HCT116 (cell line): Measurements from ENCODE around the gene TMEM187. TPM values are rescaled to one million over a fixed set of nuclear protein-coding genes. Genes with fewer than 3 reads are reported as not detected.

Experiments
- ATAC-seq: fragments of 200-7000 bp; cut with Tn5 transposase; 2 replicates; pipeline ENCODE4 v1.9.1; 2020; ENCODE audit warnings: mild to moderate bottlenecking, moderate library complexity
- BruUV-seq: library from RNA; stranded (reverse); fragments of 400-500 nt; replicated peaks from 2 replicates; lab custom pipeline; 2021; lab: Mats Ljungman, UMichigan
- CTCF ChIA-PET: fragments of 300-600 bp; sonication (Branson Sonifier 250); formaldehyde crosslinking; loops from one replicate; lab custom pipeline; 2021; ENCODE audit warnings: antibody characterized with exemption; lab: Charles Lee
- POLR2A ChIA-PET: fragments of 300-600, 350-600 bp; sonication (Branson Sonifier 250); formaldehyde crosslinking; loops from one replicate; lab custom pipeline; 2021; ENCODE audit warnings: antibody characterized with exemption; lab: Charles Lee
- RAD21 ChIA-PET, 2 experiments: fragments of 300-600 bp; sonication (Branson Sonifier 250); formaldehyde crosslinking; loops; one replicate each; lab custom pipeline; 2023; ENCODE audit warnings: low total read pairs in 2 of 2; ENCODE audit not compliant: uncharacterized antibody in 2 of 2, unreplicated experiment in 2 of 2, low non-redundant PET in 1 of 2; lab: Charles Lee
- DNase-seq: peaks from one replicate; pipeline ENCODE4 v3.0.0-alpha.2; 2010; ENCODE audit warnings: low read depth, low spot score
- H2AFZ ChIP-seq: fragments of 200-600 bp; shearing (Covaris generic), sonication (generic); 2 replicates; pipeline ENCODE4 v1.6.1; 2017; ENCODE audit warnings: low read depth, mixed run types, mixed read lengths, antibody characterized with exemption, low read length; ENCODE audit not compliant: poor library complexity, severe bottlenecking
- H3K27ac ChIP-seq: 2 replicates; pipeline ENCODE4 v1.5.1; 2012; ENCODE audit warnings: low read depth, low read length
- H3K27me3 ChIP-seq: fragments of 200-600 bp; sonication (generic); 2 replicates; pipeline ENCODE4 v1.6.1; 2016; ENCODE audit warnings: mixed run types, low read length, mixed read lengths; ENCODE audit not compliant: insufficient read depth
- H3K36me3 ChIP-seq, 2 experiments: fragments of 200-500 bp in 1 of 2; fragments of 200-600 bp in 1 of 2; sonication (Bioruptor generic) in 1 of 2; sonication (generic) in 1 of 2; 2 replicates each; pipeline versions ENCODE4 v1.5.1 to v1.6.1; 2014 to 2016; ENCODE audit warnings: low read length in 2 of 2, inconsistent platforms in 1 of 2, mixed read lengths in 1 of 2, mixed run types in 1 of 2; ENCODE audit not compliant: insufficient read depth in 2 of 2, control insufficient read depth in 1 of 2
- H3K4me1 ChIP-seq, 2 experiments: fragments of 200-600 bp in 1 of 2; sonication (generic) in 1 of 2; 2 replicates each; pipeline versions ENCODE4 v1.5.1 to v1.6.1; 2012 to 2017; ENCODE audit warnings: low read length in 2 of 2, inconsistent platforms in 1 of 2, mild to moderate bottlenecking in 1 of 2, mixed read lengths in 1 of 2, mixed run types in 1 of 2, moderate library complexity in 1 of 2; ENCODE audit not compliant: insufficient read depth in 2 of 2, control insufficient read depth in 1 of 2
- H3K4me2 ChIP-seq: fragments of 200-600 bp; sonication (generic); 2 replicates; pipeline ENCODE4 v1.6.1; 2017; ENCODE audit warnings: mixed run types, low read length, mixed read lengths
- H3K4me3 ChIP-seq, 2 experiments: fragments of 200-600 bp in 1 of 2; sonication (generic) in 1 of 2; replicated peaks in 1 of 2; 2 replicates each; pipeline ENCODE4 v1.5.1; 2011 to 2016; ENCODE audit warnings: low read length in 2 of 2, control low read depth in 1 of 2, low read depth in 1 of 2, mild to moderate bottlenecking in 1 of 2, mixed read lengths in 1 of 2, mixed run types in 1 of 2
- H3K79me2 ChIP-seq: fragments of 200-600 bp; sonication (generic); 2 replicates; pipeline ENCODE4 v1.6.1; 2017; ENCODE audit warnings: mild to moderate bottlenecking, mixed run types, low read length, moderate library complexity, mixed read lengths; ENCODE audit not compliant: insufficient read depth
- H3K9ac ChIP-seq: fragments of 200-600 bp; sonication (generic); 2 replicates; pipeline ENCODE4 v1.6.1; 2016; ENCODE audit warnings: low read length, mixed read lengths
- H3K9me2 ChIP-seq: fragments of 200-600 bp; sonication (generic), shearing (Covaris generic); 2 replicates; pipeline ENCODE4 v1.6.1; 2017; ENCODE audit warnings: mixed run types, mild to moderate bottlenecking, moderate library complexity; ENCODE audit not compliant: insufficient read depth
- H3K9me3 ChIP-seq, 2 experiments: fragments of 200-500 bp in 1 of 2; fragments of 200-600 bp in 1 of 2; sonication (Bioruptor generic) in 1 of 2; sonication (generic) in 1 of 2; 2 replicates each; pipeline ENCODE4 v1.6.1; 2014 to 2017; ENCODE audit warnings: low read length in 2 of 2, mixed read lengths in 2 of 2, inconsistent platforms in 1 of 2, low read depth in 1 of 2, mild to moderate bottlenecking in 1 of 2, mixed run types in 1 of 2, moderate library complexity in 1 of 2; ENCODE audit not compliant: control insufficient read depth in 1 of 2, insufficient read depth in 1 of 2
- H4K20me1 ChIP-seq: fragments of 200-600 bp; sonication (generic), shearing (Covaris generic); 2 replicates; pipeline ENCODE4 v1.6.1; 2017; ENCODE audit warnings: mixed run types, mild to moderate bottlenecking, moderate library complexity; ENCODE audit not compliant: insufficient read depth
- CBX3 ChIP-seq: IDR thresholded peaks from 2 replicates; pipeline ENCODE4 v1.6.1; 2012; ENCODE audit warnings: low read depth
- ELF1 ChIP-seq: IDR thresholded peaks from 2 replicates; pipeline ENCODE4 v1.6.1; 2012; ENCODE audit warnings: low read depth, borderline replicate concordance
- FOSL1 ChIP-seq: IDR thresholded peaks from 2 replicates; pipeline ENCODE4 v1.6.1; 2012; ENCODE audit warnings: low read depth
- POLR2A ChIP-seq: IDR thresholded peaks from 2 replicates; pipeline ENCODE4 v1.7.0; 2011; ENCODE audit warnings: borderline replicate concordance; ENCODE audit not compliant: insufficient read depth, insufficient read length; ENCODE audit errors: extremely low read depth
- POLR2AphosphoS5 ChIP-seq: IDR thresholded peaks from 2 replicates; pipeline ENCODE4 v1.6.1; 2011; ENCODE audit warnings: mild to moderate bottlenecking, low read depth, low read length, moderate library complexity
- SIN3A ChIP-seq: IDR thresholded peaks from 2 replicates; pipeline ENCODE4 v1.6.1; 2012; ENCODE audit warnings: low read depth
- SRF ChIP-seq: IDR thresholded peaks from 2 replicates; pipeline ENCODE4 v1.6.1; 2012; ENCODE audit warnings: low read depth
- intact Hi-C: fragments of 100-400 bp; cut with micrococcal nuclease; formaldehyde crosslinking; loops from 2 replicates; pipeline ENCODE4 v1.10.0; 2022
- total RNA-seq: library from RNA; stranded (reverse); gene quantifications from one replicate; pipeline ENCODE4 v1.2.1, GENCODE V29; 2021; ENCODE audit not compliant: unreplicated experiment
- TF ChIP-seq, protein P1 (sequence below): IDR thresholded peaks from 2 replicates; pipeline ENCODE4 v1.6.1; 2011; ENCODE audit warnings: mild to moderate bottlenecking, low read length, moderate library complexity; ENCODE audit not compliant: insufficient replicate concordance; ENCODE audit errors: extremely low read depth
- TF ChIP-seq, protein P2 (sequence below), 3 experiments: fragments of 200-600 bp in 1 of 3; sonication (generic) in 1 of 3; IDR thresholded peaks in 2 of 3; conservative IDR thresholded peaks in 1 of 3; 2 replicates each; pipeline ENCODE4 v1.5.1; 2012 to 2017; ENCODE audit warnings: low read depth in 2 of 3, low read length in 2 of 3, antibody characterized with exemption in 1 of 3, borderline replicate concordance in 1 of 3, control low read depth in 1 of 3, mild to moderate bottlenecking in 1 of 3, mixed read lengths in 1 of 3, mixed run types in 1 of 3, moderate library complexity in 1 of 3; ENCODE audit not compliant: insufficient read depth in 1 of 3

The TMEM187 gene
- total RNA-seq, 1 experiment from 2014 or later, result 12.6 TPM

DNA sequence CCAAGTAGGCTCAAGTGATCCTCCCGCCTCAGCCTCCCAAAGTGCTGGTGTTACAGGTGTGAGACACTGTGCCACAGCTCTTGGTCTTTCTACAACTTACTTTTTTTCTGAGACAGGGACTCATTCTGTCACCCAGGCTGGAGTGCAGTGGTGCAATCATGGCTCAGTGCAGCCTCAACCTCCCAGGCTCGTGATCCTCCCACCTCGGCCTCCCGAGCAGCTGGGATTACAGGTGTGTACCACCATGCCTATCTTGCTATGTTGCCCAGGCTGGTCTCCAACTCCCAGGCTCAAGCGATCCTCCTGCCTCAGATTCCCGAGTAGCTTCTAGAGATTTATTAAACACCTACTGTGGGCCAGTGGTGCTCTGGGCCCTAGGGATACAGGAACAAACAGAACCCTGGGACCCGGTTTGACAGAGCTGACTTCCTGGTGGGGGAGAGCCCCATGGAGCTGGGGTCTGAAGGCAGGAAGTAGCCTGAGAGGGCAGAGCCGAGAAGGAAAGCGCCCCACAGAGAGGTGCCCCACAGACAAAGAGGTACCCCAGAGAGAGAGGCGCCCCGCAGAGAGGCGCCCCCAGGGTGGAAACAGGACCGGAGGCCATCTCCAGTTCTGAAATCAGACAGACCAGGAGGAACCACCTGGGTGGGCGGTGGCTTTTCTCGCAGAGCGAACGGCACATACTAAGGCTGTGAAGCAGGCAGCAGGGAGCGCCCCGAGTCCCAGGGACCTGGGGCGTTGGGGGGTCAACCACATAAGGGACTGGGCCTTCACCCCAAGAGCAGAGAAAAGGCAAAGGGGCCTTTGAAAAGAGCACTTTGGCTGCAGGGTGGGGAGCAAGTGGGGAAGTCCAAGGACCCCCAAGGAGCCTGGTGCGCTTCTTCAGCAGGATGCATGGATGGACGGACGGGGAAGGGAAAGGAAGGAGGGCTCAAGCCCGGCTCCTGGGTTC, 42.2 kb downstream of the TMEM187 start:
- BruUV-seq, result no TSS peak
- DNase-seq (no peak), ATAC-seq (no peak)
- CTCF ChIA-PET, result interaction anchor here (2.1 kb wide), 1 partner anchor 13 kb away, joined by 8 read pairs; no protein-coding TSS in a partner anchor
- Histone ChIP-seq H4K20me1 (no peaks in the 10 kb centered on the region), H3K27ac (no peak overlapping the region), H3K4me1 (peaks cover 0 to 18% of the 10 kb centered on the region in 2 experiments; a peak in 2 of 4 replicates), H3K79me2 (peaks cover 33% of the 10 kb centered on the region), H2AFZ (no peak overlapping the region), H3K9ac (no peak overlapping the region), H3K9me3 (no peaks in the 10 kb centered on the region), H3K9me2 (no peaks in the 10 kb centered on the region), H3K27me3 (no peaks in the 10 kb centered on the region), H3K36me3 (peaks cover 2 to 5% of the 10 kb centered on the region in 2 experiments; a peak in 1 of 4 replicates), H3K4me2 (no peak overlapping the region), H3K4me3 (no peak overlapping the region)
- intact Hi-C loops, result no loop called here
- POLR2A ChIA-PET, result no interaction called here
- RAD21 ChIA-PET, result no interaction called here
- TF ChIP-seq CBX3, result no peak
- TF ChIP-seq, protein P1, sequence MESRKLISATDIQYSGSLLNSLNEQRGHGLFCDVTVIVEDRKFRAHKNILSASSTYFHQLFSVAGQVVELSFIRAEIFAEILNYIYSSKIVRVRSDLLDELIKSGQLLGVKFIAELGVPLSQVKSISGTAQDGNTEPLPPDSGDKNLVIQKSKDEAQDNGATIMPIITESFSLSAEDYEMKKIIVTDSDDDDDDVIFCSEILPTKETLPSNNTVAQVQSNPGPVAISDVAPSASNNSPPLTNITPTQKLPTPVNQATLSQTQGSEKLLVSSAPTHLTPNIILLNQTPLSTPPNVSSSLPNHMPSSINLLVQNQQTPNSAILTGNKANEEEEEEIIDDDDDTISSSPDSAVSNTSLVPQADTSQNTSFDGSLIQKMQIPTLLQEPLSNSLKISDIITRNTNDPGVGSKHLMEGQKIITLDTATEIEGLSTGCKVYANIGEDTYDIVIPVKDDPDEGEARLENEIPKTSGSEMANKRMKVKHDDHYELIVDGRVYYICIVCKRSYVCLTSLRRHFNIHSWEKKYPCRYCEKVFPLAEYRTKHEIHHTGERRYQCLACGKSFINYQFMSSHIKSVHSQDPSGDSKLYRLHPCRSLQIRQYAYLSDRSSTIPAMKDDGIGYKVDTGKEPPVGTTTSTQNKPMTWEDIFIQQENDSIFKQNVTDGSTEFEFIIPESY, result no peak

DNA sequence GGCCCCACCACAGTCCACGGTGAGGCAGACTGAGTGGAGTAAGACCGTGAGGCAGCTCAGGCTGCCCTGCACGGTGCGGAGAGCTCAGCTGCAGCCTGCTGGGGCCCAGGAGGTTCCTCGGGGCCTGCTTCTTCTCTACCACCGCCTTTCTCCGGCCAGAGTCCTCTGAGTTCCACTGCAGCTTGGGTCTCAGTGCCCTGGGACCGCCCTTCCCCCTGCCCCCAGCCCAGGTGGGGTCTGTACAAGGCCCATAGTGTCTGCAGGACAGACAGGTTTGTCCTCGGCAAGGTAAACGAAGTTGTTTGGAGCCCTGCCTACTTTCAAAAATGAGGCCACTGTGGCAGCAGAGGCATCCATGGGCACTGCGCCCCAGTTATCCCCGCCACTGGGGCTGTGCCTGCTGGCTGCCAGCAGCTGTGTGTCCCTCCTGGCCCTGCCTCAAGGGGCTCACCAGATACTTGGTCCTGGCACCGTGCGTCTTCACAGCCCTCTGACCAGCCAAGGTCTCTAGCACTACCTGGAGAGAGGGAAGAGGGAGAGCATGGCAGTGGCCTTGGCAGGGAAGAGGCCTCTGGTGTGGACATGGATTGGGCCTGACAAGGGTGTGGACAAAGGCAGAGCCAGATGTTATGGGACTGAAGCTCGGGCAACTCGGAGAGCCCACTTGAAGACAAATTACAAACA, 43.2 kb downstream of the TMEM187 start:
- Histone ChIP-seq H3K4me1 (peaks cover 0 to 11% of the 10 kb centered on the region in 2 experiments; a peak in 2 of 4 replicates), H4K20me1 (no peaks in the 10 kb centered on the region), H3K9me3 (no peaks in the 10 kb centered on the region), H3K9ac (no peak overlapping the region), H3K4me3 (no peak overlapping the region), H3K4me2 (no peak overlapping the region), H3K27me3 (no peaks in the 10 kb centered on the region), H3K79me2 (peaks cover 39% of the 10 kb centered on the region), H3K36me3 (peaks cover 2 to 5% of the 10 kb centered on the region in 2 experiments; a peak in 1 of 4 replicates), H3K27ac (no peak overlapping the region), H2AFZ (no peak overlapping the region), H3K9me2 (no peaks in the 10 kb centered on the region)
- no TSS peak for BruUV-seq
- ChIA-PET RAD21 (no interaction called here), POLR2A (no interaction called here), CTCF (no interaction called here)
- DNase-seq (no peak), ATAC-seq (no peak)
- TF ChIP-seq CBX3 (no peak), SIN3A (no peak), POLR2AphosphoS5 (no peak), ELF1 (no peak), FOSL1 (no peak), SRF (no peak), POLR2A (no peak)
- TF ChIP-seq, protein P2, sequence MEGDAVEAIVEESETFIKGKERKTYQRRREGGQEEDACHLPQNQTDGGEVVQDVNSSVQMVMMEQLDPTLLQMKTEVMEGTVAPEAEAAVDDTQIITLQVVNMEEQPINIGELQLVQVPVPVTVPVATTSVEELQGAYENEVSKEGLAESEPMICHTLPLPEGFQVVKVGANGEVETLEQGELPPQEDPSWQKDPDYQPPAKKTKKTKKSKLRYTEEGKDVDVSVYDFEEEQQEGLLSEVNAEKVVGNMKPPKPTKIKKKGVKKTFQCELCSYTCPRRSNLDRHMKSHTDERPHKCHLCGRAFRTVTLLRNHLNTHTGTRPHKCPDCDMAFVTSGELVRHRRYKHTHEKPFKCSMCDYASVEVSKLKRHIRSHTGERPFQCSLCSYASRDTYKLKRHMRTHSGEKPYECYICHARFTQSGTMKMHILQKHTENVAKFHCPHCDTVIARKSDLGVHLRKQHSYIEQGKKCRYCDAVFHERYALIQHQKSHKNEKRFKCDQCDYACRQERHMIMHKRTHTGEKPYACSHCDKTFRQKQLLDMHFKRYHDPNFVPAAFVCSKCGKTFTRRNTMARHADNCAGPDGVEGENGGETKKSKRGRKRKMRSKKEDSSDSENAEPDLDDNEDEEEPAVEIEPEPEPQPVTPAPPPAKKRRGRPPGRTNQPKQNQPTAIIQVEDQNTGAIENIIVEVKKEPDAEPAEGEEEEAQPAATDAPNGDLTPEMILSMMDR (IDR thresholded peaks at IDR 0.05 in 2 of 3, conservative IDR thresholded peaks at IDR 0.05 in 1 of 3; ENCODE audit: borderline replicate concordance in 1 of 3, insufficient read depth in 1 of 3, low read depth in 2 of 3, low read length in 2 of 3), result no peak
- intact Hi-C loops, result no loop called here
